A549 treated with AZD9567 at 1 μM for 4 hours (cell line): ENCODE data around the gene PIP4K2C. TPM values are rescaled to one million over a fixed set of nuclear protein-coding genes. Genes with fewer than 3 reads are reported as not detected.

Source experiments
- total RNA-seq: library from RNA; stranded (reverse); fragments of 200-300 nt; extraction: Qiagen RNA extraction; gene quantifications from 5 replicates; pipeline ENCODE4 v1.2.3, GENCODE V29; 2022; ENCODE audit not compliant: insufficient read depth

The PIP4K2C gene
- total RNA-seq = 39.5 to 42.5 TPM (median 40.2 TPM) in 5 replicates

DNA sequence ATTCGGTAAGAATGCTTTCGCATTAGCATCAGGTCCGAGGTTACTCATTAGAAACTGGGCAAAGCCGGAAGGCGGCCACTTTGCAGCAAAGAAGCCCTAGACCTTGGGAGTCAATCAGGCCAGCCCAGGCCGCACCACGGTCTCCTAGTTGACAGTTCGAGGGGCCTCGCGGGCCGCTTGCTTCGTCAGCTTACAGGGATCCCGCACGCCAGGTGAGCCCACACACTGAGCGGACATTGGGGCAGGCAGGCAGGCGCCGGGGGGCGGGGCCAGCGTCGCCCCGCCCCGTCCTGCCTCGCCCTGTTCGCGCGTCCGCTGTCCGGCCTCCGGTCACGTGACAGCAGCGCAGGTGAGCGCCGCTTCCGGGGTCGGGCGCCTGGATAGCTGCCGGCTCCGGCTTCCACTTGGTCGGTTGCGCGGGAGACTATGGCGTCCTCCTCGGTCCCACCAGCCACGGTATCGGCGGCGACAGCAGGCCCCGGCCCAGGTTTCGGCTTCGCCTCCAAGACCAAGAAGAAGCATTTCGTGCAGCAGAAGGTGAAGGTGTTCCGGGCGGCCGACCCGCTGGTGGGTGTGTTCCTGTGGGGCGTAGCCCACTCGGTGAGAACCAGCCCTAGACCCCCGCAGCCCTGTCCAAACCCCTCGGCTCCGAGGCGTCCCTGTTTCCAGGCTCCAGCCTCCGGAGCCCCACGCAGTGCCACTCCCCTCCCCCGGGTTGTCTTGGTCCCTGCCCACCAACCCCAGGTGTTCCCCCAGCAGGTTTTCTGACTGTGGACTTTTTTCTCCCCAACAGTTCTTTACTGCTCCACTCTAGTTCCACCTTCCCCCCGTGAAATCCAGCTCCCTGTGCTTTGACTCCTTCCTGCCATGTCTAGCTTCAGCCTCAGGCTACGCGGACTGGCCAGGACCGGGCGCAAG, at the start of gene PIP4K2C:
TSS of gene PIP4K2C (plus strand) at position 329 of the 918 bp plus-strand sequence. CDS start at position 427, 98 bp downstream.

DNA sequence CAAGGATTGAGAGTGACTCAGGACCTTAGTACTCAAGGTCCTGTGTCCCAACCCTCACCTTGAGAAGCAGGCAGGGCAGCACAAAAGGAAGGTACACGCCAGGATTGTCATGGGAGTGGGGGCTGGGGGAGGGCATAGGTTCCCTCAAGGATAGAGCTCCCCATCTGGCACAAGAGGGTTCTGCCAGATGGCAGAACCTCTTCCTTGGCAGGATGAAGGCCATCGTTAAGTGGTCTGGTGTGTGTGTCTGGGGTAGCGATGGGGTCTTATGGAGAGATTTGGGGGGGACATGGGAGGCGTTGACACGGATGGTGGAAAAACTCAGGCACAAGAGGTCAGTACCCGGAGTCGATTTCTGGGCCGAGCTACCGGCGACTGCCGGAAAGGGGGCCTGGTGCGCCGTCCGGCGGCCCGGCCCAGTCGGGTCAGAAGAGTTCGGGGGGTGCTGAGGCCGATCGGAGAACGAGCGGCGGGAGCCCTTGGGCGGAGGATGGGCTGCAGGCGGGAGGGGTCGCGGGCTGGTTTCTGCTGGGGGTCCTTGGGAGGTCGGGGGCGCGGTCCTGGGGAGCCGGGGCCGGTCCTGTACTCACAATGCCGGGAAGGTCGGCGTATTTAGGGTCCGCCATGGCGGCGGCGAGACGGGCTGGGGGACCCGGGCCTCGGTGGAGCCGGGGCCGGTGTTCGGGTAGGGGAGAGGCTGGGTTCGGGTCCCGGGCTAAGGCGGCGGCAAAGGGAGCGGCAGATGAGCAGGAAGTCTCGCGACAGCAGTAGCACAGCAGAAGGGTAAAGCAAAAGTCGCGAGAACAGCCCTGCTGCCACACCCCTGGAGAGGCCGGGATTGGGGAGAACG, 44.3 kb upstream of the PIP4K2C start, which contains the start of gene DCTN2:
TSS of gene DCTN2 (minus strand) at position 755 of the 850 bp plus-strand sequence. CDS start at position 626, 129 bp downstream.

DNA sequence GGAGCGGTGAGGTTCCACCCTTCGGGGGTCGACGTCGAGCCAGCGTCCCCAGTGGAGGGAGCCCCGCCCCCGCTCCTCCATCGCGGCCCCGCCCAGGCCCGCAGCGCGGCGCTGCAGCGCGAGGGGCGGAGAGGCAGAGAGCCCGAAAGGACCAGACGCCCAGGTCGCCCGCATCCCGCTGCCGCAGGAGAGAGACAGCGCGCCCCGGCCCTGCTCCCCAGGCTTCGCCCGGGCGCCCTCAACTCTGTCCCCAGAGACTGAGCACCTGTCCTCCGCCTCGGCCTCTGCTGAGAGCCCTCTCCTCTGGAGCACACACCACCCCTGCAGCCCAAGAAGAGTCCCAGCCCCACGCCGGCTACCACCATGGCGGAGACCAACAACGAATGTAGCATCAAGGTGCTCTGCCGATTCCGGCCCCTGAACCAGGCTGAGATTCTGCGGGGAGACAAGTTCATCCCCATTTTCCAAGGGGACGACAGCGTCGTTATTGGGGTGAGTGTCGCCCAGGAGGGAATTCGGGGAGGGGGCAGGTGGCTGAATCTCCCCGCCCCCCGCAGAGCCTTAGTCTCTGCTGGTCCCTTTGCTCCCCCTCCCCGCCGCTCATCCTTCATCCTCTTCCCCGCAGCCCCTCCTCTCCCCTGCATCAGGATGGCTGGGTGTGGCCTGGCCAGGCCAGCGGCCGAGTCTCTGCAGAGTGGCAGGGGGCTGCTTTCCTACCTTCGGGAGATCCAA, 40.9 kb upstream of the PIP4K2C start, which contains the start of gene KIF5A:
TSS of gene KIF5A (plus strand) at position 136 of the 732 bp plus-strand sequence. CDS start at position 364, 228 bp downstream.

DNA sequence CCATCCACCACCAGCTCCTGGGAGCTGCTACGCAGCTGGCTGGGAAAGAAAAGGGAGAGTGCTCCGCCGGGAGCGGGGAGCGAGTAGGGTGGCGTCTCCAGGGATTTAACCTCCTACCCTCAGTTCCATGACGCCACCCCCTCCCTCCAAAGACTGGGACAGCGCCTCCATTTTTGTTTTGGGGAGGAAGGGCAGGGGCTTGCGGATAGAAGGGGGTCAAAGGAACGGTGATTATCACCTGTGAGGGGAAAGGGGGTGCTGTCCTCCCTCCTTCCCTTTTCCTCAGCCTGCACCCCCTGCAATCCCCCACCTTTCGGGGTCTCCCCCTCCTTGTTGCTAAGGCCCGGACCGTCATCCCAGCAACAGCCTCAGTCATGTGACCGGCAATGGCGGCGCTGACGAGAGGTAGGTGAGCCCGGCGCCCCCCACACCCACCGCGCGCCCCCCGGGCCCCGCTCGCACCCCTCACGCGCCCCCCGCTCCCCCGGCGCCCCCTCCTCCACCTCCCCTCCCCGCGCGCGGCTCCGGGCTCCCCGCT, 13.5 kb downstream of the PIP4K2C start, which contains the start of gene DTX3:
TSS of gene DTX3 (plus strand) at position 371 of the 538 bp plus-strand sequence. CDS start 1,694 bp downstream, outside the sequence.

DNA sequence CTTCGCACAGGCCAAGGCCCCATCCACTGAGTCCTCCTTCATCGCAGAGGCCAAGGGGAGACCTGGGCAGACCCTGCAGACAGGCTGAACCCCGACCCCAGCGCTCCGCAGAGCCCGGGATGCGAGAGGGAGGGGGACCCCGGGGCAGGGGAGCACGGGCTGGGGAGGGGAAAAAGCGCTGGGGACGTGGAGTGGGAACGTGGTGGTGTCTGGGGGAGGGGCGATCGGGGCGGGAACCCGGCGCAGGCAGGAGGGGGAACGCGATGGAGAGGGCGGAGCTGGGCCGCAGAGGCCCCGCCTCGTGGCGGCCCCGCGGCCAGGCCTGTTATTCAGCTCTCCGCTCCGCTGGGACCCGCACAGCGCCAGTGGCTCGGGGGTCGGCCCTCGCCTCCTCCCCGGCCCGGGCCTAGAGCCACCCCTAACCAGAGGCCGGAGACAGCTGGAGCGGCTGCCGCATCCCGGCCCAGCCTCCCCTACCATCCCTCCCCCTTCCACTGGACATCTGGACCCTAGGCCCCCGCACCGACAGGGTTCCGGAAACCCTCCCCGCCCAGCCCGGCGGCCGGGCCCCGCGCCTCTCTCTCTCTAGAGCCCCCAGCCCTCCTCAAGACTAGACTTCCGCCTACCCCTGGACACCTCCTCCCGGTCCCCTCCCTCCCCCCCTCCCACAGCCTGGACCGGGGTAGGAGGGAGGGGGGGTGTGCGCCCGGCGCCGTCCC, 20.3 kb downstream of the PIP4K2C start, which contains the start of gene ARHGEF25:
TSS of gene ARHGEF25 (plus strand) at position 328 of the 719 bp plus-strand sequence. CDS start 460 bp downstream, outside the sequence.

DNA sequence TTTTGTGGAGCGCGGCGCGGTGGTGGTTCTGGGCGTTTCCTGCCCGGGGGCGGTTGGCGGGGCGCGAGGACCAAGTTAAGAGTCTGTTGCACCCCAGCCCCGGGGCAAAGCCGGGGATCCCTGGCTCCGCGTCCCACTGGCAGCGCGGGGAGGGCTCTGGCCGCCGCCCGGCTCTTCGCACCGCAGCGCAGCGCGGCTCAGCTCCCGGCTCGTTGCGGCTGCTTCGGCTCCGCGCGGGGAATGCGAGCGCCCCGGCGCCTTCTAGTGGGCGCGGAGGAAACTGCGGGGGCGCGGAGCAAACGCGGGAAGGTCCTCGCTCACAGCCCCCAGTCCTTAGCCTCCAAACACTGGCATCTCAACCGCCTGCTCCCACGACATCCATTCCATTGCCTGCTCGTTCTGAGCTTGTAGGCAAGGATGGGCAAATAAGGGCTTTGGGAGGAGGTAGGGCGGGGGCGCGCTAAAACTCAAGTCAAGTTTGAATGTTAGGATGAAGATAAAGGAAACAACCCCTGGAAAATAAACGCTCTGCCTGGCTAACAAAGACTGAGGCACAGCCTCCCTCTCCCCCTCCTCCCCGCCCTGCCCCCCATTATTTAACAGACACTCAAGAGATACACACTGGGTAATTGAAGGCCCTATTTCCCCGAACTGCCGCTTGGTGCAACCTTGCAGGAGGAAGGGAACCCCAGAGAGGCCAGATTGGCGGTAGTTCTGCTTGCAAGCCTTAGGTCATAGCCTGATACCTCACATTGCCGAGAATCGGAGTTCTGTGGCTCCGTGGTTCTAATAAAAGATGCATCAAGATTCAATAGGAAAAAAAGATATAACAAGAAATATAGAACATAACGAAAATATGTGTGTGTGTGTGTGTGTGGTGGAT, 42.2 kb downstream of the PIP4K2C start, which contains the start of gene B4GALNT1:
TSS of gene B4GALNT1 (minus strand) at position 244 of the 883 bp plus-strand sequence. CDS start 1,069 bp downstream, outside the sequence.

Other genes starting within 250 kb of the PIP4K2C start
- gene R3HDM2, start 160.1 kb upstream of the PIP4K2C start, total RNA-seq = 8.0 to 10.9 TPM (median 8.4 TPM) in 5 replicates
- gene INHBC, start 156.4 kb upstream of the PIP4K2C start, total RNA-seq = 0.03 to 0.06 TPM in 2 of 5 replicates, not detected in the others
- 0.05 to 0.07 TPM in 2 of 5 replicates, not detected in the others for gene INHBE, start 135.9 kb upstream of the PIP4K2C start, total RNA-seq
- gene GLI1, start 131.4 kb upstream of the PIP4K2C start, total RNA-seq = 3.0 to 6.8 TPM (median 4.2 TPM) in 5 replicates
- gene ARHGAP9, start 111.3 kb upstream of the PIP4K2C start, total RNA-seq = 0.52 to 1.1 TPM (median 0.55 TPM) in 4 of 5 replicates, not detected in the other
- gene MARS1, start 103.1 kb upstream of the PIP4K2C start, total RNA-seq = 120 to 228 TPM (median 148 TPM) in 5 replicates
- gene DDIT3, start 70.7 kb upstream of the PIP4K2C start, total RNA-seq = 25.3 to 34.3 TPM (median 31.4 TPM) in 5 replicates
- 7.9 to 27.8 TPM (median 25.9 TPM) in 5 replicates for gene MBD6, start 68.4 kb upstream of the PIP4K2C start, total RNA-seq
- 113 to 139 TPM (median 118 TPM) in 5 replicates for gene DCTN2, start 44.0 kb upstream of the PIP4K2C start, total RNA-seq
- 0.17 to 0.32 TPM (median 0.26 TPM) in 4 of 5 replicates, not detected in the other for gene KIF5A, start 41.1 kb upstream of the PIP4K2C start, total RNA-seq
- 11.8 to 16.9 TPM (median 16.2 TPM) in 5 replicates for gene DTX3, start 13.6 kb downstream of the PIP4K2C start, total RNA-seq
- 5.0 to 22.2 TPM (median 5.9 TPM) in 5 replicates for gene ARHGEF25, start 20.2 kb downstream of the PIP4K2C start, total RNA-seq
- 33.1 to 44.2 TPM (median 39.2 TPM) in 5 replicates for gene B4GALNT1, start 42.0 kb downstream of the PIP4K2C start, total RNA-seq
- 115 to 117 TPM (median 116 TPM) in 5 replicates for gene OS9, start 102.9 kb downstream of the PIP4K2C start, total RNA-seq
- gene AGAP2, start 147.6 kb downstream of the PIP4K2C start, total RNA-seq = 0.09 to 0.16 TPM (median 0.12 TPM) in 4 of 5 replicates, not detected in the other
- 15.7 to 20.3 TPM (median 16.1 TPM) in 5 replicates for gene TSPAN31, start 153.8 kb downstream of the PIP4K2C start, total RNA-seq
- 232 to 253 TPM (median 250 TPM) in 5 replicates for gene CDK4, start 161.1 kb downstream of the PIP4K2C start, total RNA-seq
- 4.7 to 8.0 TPM (median 7.2 TPM) in 5 replicates for gene MARCHF9, start 163.9 kb downstream of the PIP4K2C start, total RNA-seq
- gene CYP27B1, start 175.9 kb downstream of the PIP4K2C start, total RNA-seq = 0.79 to 3.1 TPM (median 2.3 TPM) in 5 replicates
- gene METTL1, start 180.9 kb downstream of the PIP4K2C start, total RNA-seq = 59.2 to 71.4 TPM (median 60.7 TPM) in 5 replicates
- 4.1 to 5.3 TPM (median 4.6 TPM) in 5 replicates for gene EEF1AKMT3, start 181.4 kb downstream of the PIP4K2C start, total RNA-seq
- 69.0 to 74.2 TPM (median 71.0 TPM) in 5 replicates for gene TSFM, start 191.6 kb downstream of the PIP4K2C start, total RNA-seq
- 0.42 to 0.77 TPM (median 0.54 TPM) in 4 of 5 replicates, not detected in the other for gene AVIL, start 227.5 kb downstream of the PIP4K2C start, total RNA-seq